SIG-M5 treated with dmso at 0.1 percent for 504 hours (cell line): Measurements from ENCODE around the gene OR2A14.
"Not testable (repeated sequence)": the region's sequence is repeated elsewhere in the genome, so short reads cannot be mapped to it uniquely, and the experiment has no call there.

Experiments used
- DNase-seq: peaks from one replicate; lab custom pipeline; 2025; ENCODE audit not compliant: unreplicated experiment; lab: John Stamatoyannopoulos, UW

OR2A14 gene, protein sequence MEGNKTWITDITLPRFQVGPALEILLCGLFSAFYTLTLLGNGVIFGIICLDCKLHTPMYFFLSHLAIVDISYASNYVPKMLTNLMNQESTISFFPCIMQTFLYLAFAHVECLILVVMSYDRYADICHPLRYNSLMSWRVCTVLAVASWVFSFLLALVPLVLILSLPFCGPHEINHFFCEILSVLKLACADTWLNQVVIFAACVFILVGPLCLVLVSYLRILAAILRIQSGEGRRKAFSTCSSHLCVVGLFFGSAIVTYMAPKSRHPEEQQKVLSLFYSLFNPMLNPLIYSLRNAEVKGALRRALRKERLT

DNA sequence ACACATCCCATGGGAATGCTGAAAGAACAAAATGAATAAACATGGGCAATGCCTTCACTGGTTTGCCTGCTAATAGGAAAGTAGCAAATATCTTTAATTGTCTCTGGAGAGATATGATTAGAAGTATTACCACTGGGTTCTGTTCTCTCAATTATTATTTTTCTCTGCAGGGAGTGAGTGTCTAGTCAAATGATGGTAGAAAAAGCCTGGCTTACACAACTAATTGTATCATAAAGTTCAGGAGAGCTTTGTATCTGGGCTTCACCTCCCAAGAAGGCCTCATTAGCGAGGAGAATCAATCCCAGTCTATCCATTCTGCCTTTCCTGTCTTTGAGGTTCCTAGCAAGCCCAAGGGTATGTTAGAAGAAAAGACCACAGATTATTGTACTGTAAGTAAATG lies at the start of gene OR2A14:
Gene OR2A14, plus strand, starts transcription at position 301 of the 400 bp plus-strand sequence. CDS start 5,937 bp downstream, outside the sequence.
- DNase-seq = no peak

DNA sequence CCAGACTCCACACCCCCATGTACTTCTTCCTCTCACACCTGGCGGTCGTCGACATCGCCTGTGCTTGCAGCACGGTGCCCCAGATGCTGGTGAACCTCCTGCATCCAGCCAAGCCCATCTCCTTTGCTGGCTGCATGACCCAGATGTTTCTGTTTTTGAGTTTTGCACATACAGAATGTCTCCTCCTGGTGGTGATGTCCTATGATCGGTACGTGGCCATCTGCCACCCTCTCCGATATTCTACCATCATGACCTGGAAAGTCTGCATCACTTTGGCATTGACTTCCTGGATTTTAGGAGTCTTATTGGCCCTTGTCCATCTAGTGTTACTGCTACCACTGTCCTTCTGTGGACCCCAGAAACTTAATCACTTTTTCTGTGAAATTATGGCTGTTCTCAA lies 48.6 kb upstream of the OR2A14 start:
- DNase-seq = no peak

DNA sequence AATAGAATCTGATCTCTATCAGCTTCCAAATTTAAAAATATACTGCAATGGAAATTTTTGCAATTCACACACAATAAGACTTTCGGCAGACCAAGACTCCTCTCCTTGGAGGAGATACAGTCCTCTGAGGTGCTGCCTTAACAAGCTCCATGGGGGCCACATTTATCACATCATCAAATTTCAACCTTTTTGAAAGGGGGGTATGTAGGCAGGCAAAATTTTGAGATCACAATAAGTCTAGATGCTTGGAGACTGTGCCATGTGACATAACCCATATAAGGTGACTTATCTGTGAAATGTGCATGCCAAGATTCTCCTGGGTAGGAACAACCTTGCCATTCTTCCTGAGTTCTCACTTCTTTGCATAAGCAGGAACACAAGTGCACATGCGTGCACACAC lies 37.0 kb upstream of the OR2A14 start, which contains the start of gene OR2A12:
Gene OR2A12, plus strand, starts transcription at position 301 of the 400 bp plus-strand sequence. CDS start 8,830 bp downstream, outside the sequence.
- DNase-seq = no peak

DNA sequence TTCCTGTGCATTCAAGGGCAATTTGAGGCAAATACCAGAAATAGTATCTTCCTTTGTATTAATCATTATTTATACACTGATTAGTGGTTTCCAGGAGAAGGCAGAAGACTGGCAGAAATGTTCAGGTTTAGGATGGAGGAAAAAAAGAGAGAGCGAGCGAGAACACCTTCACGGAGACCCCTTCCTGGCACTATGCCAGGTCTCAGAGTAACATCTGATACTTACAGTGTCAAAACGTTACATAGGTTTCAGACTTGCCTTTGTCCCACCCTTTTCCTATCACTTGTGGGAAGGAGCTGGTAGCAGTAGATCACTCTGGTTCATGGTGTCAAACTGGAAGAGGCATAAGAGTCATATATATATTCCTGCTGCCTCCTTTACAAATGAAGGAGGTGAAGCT lies 36.2 kb upstream of the OR2A14 start:
- no peak for DNase-seq

DNA sequence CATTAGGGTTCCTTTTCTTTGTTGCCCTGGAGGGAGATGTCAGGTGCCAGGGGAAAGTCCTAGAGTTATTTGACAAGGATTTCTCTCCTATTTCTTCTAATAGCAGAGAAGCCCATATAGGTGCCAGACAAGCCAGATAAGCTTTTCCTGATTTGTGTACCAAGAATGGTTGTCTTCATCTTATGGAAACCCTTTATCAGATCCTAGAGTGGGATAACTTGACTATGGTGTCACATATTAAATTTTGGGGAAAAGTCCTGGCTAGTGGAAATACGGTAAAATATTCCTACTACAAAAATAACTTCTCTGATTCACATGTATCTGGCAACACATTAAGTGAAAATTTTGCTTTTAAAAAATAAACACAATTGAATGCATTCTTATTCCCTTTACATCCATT lies 35.7 kb upstream of the OR2A14 start:
- no peak for DNase-seq

DNA sequence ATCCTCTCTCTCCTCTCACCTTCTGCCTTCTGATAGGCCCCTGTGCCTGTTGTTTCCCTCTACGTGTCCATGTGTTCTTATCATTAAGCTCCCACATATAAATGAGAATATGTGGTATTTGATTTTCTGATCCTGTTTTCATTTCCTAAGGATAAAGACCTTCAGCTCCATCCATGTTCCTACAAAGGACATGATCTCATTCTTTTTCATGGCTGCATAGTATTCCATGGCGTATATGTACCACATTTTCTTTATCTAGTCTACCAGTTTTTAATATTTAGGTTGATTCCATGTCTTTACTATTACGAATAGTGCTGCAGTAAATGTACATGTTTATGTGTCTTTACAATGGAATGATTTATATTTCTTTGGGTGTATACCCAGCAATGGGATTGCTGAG lies 32.3 kb upstream of the OR2A14 start:
- DNase-seq = no peak

DNA sequence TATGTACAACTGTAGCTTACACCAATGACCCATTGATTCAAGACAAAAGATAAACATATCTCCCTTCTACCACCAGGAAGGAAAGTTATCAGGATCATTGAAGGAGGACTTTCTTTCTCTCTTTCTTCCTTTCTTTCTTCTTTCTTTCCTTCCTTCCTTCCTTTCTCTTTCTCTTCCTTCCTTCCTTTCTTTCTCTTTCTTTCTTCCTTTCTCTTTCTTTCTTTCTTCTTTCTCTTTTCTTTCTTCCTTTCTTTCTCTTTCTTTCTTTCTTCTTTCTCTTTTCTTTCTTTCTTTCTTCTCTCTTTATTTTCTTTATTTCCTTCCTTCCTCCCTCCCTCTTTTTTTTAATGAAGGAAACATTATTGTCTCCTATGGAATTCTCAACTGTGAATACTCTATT lies 24.2 kb upstream of the OR2A14 start:
- no peak for DNase-seq

DNA sequence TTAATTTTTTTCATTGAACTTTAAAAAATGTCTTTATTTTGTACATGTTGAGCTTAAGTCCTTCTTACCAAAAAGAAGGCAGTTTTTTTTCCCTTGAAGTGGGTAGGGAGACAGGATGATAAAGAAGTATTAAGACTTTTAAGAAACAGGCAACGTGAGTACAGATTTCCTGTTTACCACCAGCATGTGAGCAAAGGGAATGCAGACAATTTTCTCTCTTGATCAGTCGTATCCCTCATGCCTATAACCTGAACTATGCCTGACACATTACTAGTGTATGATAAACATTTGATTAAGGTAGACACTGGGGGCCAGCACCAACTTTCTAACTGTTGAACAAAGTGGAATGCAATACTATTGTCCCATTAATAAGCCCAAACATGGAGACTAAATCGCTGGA lies 22.4 kb upstream of the OR2A14 start:
- DNase-seq = no peak

DNA sequence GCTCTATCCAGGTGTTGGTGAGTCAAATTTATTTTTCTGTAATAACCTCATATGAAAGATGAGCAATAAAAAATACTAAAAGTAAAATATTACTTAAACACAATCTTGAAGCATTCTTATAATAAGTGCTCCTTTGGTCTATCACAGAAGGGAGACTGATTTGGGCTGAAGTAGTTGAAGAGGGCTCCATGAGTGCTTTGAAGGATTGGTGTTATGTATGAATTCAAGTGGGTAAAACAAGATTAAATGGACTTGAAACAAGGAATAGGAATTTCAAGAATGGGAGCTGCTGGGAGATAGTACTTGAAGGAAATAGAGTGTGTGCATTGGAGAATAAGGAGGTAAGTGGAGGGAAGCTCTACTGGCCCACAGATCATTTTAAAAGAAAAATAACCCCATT lies 20.9 kb upstream of the OR2A14 start:
- DNase-seq = no peak

DNA sequence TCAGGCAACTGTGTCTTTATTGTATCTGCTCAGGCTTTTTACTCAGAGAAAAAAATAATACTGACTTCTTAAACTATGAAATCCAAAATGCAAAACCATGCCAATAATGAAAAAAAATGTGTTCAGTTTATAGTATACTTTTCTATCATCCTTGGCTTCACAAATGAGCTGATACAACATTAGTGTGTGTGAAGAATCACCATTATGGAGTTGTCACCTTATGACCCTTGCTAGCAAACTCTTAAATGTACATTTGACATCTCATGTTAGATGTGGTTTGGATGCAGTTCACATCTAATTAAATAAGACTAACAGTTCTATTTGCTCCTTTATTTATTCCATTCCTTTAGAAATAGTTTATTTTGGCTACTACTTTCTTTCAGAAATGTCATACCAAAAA lies 17.8 kb upstream of the OR2A14 start:
- no peak for DNase-seq

DNA sequence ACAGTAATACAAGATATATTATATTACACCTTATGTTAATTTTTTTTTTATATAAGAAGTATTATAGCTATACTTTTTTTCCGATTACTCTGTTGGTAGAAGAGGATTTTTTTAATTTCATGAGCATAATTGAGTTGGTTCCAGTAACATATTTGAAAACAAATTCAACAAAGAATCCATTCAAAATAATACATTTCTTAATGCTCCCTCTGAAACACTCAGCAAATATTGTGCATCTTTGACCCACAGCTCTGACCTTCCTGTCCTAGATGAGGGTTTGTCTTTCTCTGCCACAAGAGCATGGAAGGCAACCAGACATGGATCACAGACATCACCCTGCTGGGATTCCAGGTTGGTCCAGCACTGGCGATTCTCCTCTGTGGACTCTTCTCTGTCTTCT lies 13.7 kb upstream of the OR2A14 start, which contains the start of gene OR2A2:
Gene OR2A2, plus strand, starts transcription at position 301 of the 400 bp plus-strand sequence. Its CDS starts 0 bp downstream, at position 301.
- no peak for DNase-seq

DNA sequence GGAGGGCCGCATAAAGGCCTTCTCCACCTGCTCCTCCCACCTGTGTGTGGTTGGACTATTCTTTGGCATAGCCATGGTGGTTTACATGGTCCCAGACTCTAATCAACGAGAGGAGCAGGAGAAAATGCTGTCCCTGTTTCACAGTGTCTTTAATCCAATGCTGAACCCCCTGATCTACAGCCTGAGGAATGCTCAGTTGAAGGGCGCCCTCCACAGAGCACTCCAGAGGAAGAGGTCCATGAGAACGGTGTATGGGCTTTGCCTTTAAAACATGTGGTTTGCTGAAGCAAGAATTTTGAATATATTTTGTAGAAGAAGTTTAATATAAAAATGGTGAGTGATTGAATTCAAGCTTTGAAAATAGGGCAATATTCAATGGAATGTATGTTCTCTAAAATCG lies 12.7 kb upstream of the OR2A14 start:
- DNase-seq = no peak

DNA sequence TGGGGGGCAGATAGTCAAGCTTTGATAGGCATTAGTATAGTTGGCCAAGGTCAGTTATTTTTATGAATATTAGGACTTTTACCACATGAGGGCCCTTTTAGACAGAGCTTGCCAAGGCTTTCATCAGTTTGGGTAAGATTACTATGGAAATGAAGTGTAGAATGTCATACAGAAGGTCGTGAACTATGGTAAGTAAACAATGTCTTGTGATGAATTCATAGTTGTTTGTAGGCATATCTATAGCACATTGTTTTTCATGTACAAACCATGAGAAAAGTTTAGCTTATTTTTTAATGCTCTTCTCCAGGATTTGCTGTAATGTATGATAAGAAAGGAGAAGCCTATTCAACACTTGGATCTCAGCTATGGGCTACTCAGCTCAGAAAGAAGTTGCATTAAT lies 9.3 kb upstream of the OR2A14 start:
- DNase-seq = no peak

DNA sequence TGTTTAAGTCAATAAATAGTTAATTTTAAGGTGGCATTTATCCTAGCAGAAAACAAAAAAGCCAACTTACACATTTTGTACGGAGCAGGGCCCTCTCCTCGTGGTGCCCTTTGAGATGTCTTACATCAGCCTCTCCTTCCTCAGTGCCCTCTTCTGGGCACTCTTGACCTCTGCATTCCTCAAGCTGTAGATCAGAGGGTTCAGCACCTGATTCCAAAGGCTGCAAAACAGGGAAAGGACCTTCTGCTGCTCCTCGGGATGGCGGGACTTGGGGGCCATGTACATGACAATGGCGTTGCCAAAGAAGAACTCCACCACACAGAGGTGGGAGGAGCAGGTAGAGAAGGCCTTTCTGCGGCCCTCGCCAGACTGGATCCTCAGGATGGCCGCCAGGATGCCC lies 4.6 kb upstream of the OR2A14 start:
- DNase-seq = no peak

DNA sequence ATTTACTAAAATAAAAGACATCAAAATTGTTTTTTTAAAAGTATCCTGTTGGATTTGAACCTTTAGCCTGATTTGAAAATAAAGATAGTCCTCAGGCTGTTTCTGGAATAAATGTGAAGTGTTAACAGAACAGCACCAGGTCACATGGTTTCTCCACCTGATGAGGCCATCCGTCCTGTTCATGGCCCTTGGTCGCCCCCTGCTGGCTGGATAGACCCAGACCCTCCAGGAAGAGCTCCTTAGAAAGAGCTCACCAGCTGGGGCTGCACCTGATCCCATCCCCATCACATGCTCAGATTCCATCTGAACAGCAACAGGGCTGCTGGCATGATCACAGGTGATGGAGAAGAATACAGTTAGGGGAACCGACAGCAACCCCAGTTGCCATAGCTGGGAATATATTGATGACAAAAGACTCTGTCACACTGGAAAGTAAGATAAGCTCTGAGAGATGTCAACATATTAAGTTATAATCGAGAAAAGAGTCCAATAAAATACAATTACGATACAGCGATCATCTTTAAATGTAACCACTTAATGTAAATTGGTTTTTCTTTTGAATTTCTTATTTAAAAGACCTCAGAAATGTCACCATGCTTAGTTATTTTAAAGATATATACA lies 4.8 kb downstream of the OR2A14 start:
- DNase-seq = peak; percentile 51

DNA sequence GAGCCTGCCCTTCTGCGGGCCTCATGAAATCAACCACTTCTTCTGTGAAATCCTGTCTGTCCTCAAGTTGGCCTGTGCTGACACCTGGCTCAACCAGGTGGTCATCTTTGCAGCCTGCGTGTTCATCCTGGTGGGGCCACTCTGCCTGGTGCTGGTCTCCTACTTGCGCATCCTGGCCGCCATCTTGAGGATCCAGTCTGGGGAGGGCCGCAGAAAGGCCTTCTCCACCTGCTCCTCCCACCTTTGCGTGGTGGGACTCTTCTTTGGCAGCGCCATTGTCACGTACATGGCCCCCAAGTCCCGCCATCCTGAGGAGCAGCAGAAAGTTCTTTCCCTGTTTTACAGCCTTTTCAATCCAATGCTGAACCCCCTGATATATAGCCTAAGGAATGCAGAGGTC lies 6.6 kb downstream of the OR2A14 start:
- DNase-seq = not testable (repeated sequence)

DNA sequence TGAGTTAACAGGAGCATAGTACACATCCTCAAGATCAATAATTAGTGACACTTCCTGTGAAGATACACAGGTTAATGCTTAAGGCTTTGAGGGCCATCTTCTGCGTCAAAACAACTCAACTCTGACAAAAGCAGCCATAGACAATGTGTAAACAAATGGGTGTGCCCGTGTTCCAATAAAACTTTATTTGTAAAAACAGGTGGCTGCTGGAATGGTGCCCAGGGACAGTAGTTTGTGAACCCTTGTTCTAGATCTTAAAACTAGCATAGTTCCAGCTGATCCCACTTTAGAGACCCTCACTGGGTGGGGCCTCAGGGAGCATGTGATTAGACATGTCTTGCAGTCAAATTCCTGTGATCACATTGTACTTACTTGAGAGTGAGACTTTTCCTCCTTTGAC lies 7.8 kb downstream of the OR2A14 start:
- DNase-seq = no peak

DNA sequence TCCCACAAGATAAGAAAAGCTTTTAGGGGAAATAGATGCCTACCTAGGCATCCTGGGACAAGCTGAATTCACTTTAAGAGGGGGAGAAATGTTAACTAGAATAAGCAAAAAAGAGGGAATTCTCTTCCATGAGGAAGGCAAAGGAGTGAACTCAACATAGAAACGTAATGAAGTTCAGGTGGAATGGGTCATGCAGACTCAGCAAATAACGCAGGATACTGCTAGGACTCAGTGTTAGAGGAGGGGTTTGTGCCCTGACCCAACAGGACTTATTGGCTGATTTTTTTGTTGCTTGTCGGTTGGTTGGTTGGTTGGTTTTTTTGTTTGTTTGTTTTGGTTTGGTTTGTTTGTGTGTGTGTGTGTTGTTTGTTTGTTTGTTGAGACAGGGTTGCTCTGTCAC lies 9.3 kb downstream of the OR2A14 start:
- no peak for DNase-seq

DNA sequence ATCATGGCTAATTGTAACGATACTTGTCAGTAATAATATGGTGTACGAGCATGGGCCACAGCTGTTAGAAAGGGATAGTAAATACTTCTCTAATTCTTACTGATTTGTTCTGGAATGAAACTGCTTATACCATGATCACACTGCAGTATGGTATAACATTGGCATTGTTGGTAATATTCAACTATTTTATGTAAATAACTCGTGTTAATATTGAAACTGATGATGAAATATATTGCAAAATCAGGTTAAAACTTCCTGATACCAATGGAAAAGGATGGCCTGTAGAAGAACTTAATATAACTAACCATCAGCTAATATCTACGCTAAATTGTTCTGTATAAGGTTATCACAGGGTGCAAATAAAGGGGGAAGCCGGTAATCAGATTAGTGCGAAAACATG lies 10.3 kb downstream of the OR2A14 start:
- DNase-seq = no peak

DNA sequence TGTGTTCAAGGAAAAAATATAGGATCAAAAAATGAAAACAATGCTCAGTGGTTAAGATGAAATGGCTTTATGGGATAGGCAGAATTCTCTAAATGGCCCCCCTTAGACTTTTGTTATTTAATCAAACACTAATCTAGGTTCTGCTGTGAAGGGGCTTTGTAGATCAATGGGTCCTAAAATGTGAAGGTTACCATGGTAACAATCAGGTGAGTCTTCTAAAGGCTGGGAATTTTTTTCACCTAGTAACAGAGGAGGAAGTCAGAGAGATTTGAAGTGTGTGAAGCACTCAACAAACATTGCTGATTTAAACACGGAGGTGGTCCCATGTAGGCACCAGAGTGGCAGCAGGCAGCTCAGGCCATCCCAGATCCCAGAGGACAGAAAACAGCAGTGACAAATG lies 11.1 kb downstream of the OR2A14 start:
- no peak for DNase-seq

DNA sequence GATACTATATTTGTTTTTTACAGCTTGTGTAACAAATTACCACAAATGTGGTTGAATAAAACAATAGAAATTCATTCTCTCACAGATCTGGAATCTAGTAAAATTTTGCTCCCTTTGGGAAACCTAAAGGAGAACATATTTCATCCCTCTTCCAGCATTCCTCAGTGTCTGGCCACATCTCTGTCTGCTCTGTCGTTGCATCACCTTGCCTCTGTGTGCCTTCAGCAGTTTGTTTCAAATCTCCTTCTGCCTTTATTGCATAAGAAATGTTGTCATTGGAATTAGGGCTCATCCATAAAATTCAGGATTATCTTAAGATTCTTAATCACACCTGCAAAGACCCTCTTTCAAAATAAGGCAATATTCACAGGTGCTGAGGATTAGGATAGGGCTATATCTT lies 14.5 kb downstream of the OR2A14 start:
- DNase-seq = no peak

DNA sequence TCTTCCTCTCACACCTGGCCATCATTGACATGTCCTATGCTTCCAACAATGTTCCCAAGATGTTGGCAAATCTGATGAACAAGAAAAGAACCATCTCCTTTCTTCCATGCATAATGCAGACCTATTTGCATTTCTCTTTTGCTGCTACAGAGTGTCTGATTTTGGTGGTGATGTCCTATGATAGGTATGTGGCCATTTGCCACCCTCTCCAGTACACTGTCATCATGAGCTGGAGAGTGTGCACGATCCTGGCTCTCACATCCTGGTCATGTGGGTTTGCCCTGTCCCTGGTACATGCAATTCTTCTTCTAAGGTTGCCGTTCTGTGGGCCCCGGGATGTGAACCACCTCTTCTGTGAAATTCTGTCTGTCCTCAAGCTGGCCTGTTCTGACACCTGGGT lies 19.2 kb downstream of the OR2A14 start:
- no peak for DNase-seq

DNA sequence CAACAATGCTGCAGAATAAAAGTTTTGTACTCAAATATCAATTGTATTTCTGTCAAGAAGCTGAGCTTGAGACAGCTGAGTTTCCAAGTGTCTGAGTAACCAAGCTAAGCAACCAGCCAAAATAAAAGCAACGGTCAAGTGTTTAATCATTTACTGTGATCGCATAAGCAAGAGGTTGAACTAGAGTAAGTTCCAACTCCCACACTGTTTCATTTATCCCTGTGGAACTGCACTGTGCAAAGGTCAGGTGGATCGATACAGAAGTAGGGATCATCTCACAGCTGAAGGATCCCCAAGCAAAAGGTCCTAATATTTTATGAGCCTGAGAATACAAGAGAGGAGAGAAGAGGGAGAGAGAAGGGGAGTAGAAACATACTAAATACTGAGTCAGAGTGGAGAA lies 21.4 kb downstream of the OR2A14 start:
- no peak for DNase-seq
